Lower leg skin (tissue), 4 donors: ENCODE measurements around the gene JPT2. TPM values are rescaled to one million over a fixed set of nuclear protein-coding genes. Genes with fewer than 3 reads are reported as not detected.
"Not testable (repeated sequence)": the region's sequence is repeated elsewhere in the genome, so short reads cannot be mapped to it uniquely, and the experiment has no call there.

ENCODE experiments used
- DNase-seq, 2 donors: peaks; one replicate each; pipeline ENCODE4 v3.0.0-alpha.2; 2019; ENCODE audit warnings: low spot score in 2 of 2
- H3K4me3 ChIP-seq: fragments of 200-600 bp; sonication (generic); 2 replicates; pipeline ENCODE4 v1.5.1; 2017; ENCODE audit warnings: mild to moderate bottlenecking, low read depth; ENCODE audit not compliant: poor library complexity, severe bottlenecking
- POLR2A ChIP-seq, 2 donors: fragments of 450-650 bp; IDR thresholded peaks; one replicate each; pipeline ENCODE4 v1.6.1; 2016 to 2017; ENCODE audit warnings: antibody characterized with exemption in 2 of 2, mild to moderate bottlenecking in 1 of 2, moderate library complexity in 1 of 2
- WGBS, 2 donors: methylation state at CpG; one replicate each; pipeline ENCODE4 v1.1.5; 2018; 5-methylcytosine and 5-hydroxymethylcytosine counted together
- intact Hi-C: fragments of 100-400 bp; cut with DNase I; formaldehyde crosslinking; loops from one replicate; pipeline ENCODE4 v1.15.0; 2023; ENCODE audit warnings: low total_unique reads
- total RNA-seq, 4 donors: library from RNA; depleted of rRNA; stranded (reverse); fragments of >200 nt; gene quantifications; one replicate each; pipeline ENCODE4 v1.1.0, GENCODE V29; 2016
- TF ChIP-seq, protein P1 (sequence below), 3 donors: fragments of 450-650 bp; IDR thresholded peaks; one replicate each; pipeline ENCODE4 v1.5.1; 2016; ENCODE audit warnings: antibody characterized with exemption in 3 of 3, mild to moderate bottlenecking in 3 of 3, moderate library complexity in 2 of 3

JPT2 gene
- total RNA-seq, 4 donors from 2014 or later, result 23.3 to 40.1 (median 38.1) TPM

DNA sequence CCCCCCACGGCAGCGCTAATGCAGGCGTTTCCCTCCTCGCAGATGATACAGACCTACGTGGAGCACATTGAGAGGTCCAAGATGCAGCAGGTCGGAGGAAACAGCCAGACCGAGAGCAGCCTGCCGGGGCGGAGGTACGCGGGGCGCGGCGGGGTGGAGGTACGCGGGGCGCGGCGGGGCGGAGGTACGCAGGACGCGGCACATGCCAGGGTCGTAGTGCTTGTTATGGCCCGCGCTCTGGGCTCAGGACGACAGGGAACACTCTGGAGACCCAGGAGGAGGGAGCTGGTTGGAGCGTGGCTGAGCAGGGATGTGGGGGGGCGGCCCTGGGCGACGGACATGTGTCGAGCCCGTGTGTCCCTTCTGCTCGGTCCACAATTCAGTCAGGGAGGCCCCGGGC lies 51.4 kb downstream of the JPT2 start:
- no peak for TF ChIP-seq POLR2A (IDR thresholded peaks at IDR 0.05)
- TF ChIP-seq, protein P1, sequence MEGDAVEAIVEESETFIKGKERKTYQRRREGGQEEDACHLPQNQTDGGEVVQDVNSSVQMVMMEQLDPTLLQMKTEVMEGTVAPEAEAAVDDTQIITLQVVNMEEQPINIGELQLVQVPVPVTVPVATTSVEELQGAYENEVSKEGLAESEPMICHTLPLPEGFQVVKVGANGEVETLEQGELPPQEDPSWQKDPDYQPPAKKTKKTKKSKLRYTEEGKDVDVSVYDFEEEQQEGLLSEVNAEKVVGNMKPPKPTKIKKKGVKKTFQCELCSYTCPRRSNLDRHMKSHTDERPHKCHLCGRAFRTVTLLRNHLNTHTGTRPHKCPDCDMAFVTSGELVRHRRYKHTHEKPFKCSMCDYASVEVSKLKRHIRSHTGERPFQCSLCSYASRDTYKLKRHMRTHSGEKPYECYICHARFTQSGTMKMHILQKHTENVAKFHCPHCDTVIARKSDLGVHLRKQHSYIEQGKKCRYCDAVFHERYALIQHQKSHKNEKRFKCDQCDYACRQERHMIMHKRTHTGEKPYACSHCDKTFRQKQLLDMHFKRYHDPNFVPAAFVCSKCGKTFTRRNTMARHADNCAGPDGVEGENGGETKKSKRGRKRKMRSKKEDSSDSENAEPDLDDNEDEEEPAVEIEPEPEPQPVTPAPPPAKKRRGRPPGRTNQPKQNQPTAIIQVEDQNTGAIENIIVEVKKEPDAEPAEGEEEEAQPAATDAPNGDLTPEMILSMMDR (IDR thresholded peaks at IDR 0.05), result no peak
- H3K4me3 ChIP-seq, result no peak overlapping the region
- no peak for DNase-seq
- 93 to 94% methylated on average over 35 of the region's 35 CpGs for WGBS, 2 donors
- intact Hi-C loops, result no loop called here

DNA sequence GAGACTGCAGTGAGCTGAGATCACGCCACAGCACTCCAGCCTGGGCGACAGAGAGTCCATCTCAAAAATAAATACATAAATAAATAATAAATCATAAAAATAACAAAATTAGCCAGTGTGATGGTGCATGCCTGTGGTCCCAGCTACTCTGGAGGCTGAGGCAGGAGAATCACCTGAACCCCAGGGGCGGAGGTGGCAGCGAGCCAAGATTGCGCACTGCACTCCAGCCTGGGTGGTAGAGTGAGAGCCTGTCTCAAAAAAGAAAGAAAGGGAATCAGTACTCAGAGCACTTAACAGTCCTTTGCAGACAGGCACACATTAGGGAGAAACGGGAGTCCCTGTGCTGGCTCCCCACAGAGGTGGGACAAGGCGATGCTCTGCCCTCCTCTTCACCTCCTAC lies 53.0 kb downstream of the JPT2 start:
- WGBS, 2 donors, result 85 to 88% methylated on average over 7 of the region's 7 CpGs
- no peak overlapping the region for H3K4me3 ChIP-seq
- DNase-seq, result no peak
- TF ChIP-seq, protein P1 (IDR thresholded peaks at IDR 0.05), result no peak
- TF ChIP-seq POLR2A (IDR thresholded peaks at IDR 0.05), result no peak
- intact Hi-C loops, result no loop called here

DNA sequence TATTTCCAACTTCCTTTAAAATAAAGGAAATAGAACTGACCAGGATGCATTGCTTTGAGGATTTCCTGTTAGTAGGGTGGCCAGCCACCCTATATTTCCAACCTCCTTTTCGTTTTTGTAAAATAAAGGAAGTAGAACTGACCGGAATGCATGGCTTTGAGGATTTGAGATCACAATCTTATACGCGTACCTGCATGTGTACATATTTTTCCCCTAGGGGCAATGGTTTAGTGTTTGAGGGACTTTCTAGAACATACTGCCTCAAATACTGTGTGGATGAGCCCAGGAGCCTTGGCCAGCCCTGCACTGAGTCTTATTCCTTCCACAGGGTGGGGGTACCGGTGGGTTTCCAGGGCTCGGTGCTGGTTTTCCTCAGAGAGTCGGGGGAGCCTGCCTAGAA lies 53.5 kb downstream of the JPT2 start:
- 71 to 80% methylated on average over 6 to 7 of the region's 7 CpGs for WGBS, 2 donors
- intact Hi-C loops, result no loop called here

DNA sequence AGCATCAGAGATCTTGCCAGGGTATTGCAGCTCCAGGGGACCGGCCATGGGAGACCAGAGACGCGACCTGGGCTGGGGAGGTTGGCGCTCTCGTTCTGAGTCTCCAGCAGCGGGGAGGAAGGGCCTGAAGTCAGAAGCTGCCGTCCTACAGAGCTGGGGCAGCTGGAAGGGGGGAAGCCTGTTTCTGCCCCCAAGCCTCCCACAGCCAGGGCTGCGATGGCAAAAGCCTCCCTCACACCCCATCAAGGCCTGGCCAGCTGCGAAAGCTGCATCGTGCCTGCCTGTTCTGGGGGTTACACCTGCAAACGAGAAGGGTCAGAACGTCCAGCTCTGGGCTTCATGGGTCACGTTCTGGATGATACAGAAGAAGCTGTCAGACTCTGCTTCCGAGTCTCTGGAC lies 54.0 kb downstream of the JPT2 start:
- no peak for TF ChIP-seq POLR2A (IDR thresholded peaks at IDR 0.05)
- TF ChIP-seq, protein P1 (IDR thresholded peaks at IDR 0.05), result no peak
- intact Hi-C loops, result no loop called here
- WGBS, 2 donors, result 86 to 90% methylated on average over 13 to 14 of the region's 14 CpGs
- no peak overlapping the region for H3K4me3 ChIP-seq
- no peak for DNase-seq

More for the DNA sequence above, 53.5 kb downstream of the JPT2 start:
- TF ChIP-seq, protein P1 (IDR thresholded peaks at IDR 0.05), result no peak
- TF ChIP-seq POLR2A (IDR thresholded peaks at IDR 0.05), result no peak
- DNase-seq, result no peak
- H3K4me3 ChIP-seq, result no peak overlapping the region

DNA sequence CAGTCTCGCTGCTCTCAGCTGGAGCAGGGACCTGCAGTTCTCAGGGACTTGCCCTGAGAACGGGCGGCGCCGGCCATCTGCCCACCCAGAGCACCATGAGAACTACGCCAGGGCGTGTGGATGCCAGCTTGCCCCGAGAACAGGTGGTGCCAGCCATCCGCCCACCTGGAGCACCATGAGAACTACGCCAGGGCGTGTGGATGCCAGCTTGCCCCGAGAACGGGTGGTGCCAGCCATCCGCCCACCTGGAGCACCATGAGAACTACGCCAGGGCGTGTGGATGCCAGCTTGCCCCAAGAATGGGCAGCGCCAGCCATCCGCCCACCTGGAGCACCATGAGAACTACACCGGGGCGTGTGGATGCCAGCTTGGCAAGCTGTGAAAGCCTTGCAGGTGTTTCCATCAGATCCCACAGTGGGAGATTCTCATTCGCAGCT lies 54.5 kb downstream of the JPT2 start:
- H3K4me3 ChIP-seq, DNase-seq, intact Hi-C loops: not testable (repeated sequence)
- 58 to 81% methylated on average over 21 of the region's 21 CpGs for WGBS, 2 donors

DNA sequence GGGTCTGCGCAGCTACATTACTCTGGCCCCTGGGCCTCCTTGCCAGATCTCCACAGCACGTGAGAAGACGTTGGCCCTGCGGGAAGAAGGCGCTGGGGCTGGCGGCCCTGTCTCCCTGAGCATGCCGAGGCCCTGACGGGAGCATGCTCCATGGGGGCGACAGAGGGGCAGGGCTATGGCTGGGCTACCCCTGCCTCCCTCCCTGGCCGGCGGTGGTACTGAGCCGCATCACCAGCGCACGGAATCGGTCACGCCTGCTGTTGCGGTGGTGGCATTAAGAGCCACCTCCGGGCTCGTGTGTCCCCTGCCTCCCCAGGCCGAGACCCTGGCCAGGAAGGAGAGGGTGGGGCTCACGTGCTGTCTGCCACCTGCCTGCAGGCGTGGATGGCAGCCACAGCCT lies 56.0 kb downstream of the JPT2 start:
- no peak overlapping the region for H3K4me3 ChIP-seq
- TF ChIP-seq, protein P1 (IDR thresholded peaks at IDR 0.05), result no peak
- no peak for TF ChIP-seq POLR2A (IDR thresholded peaks at IDR 0.05)
- 79 to 89% methylated on average over 6 to 17 of the region's 22 CpGs for WGBS, 2 donors
- no peak for DNase-seq
- intact Hi-C loops, result no loop called here
